Neural crest cell (in vitro differentiated cells): ENCODE measurements around the gene UBE2Q2. TPM values are rescaled to one million over a fixed set of nuclear protein-coding genes. Genes with fewer than 3 reads are reported as not detected.
"Not testable (repeated sequence)": the region's sequence is repeated elsewhere in the genome, so short reads cannot be mapped to it uniquely, and the experiment has no call there.

Source experiments
- DNase-seq: peaks from one replicate; pipeline ENCODE4 v3.0.0; 2021; ENCODE audit warnings: low read depth, mixed read lengths, low spot score
- H3K27ac Mint-ChIP-seq: one replicate; pipeline ENCODE4 v1.8.0; 2021; ENCODE audit warnings: mild to moderate bottlenecking, mixed read lengths; ENCODE audit not compliant: unreplicated experiment
- H3K27me3 Mint-ChIP-seq: 2 replicates; pipeline ENCODE4 v1.8.0; 2021; ENCODE audit warnings: low read depth, mild to moderate bottlenecking, mixed read lengths
- H3K36me3 Mint-ChIP-seq: 2 replicates; pipeline ENCODE4 v1.8.0; 2021; ENCODE audit warnings: low read depth, mild to moderate bottlenecking, mixed read lengths
- H3K4me1 Mint-ChIP-seq: 2 replicates; pipeline ENCODE4 v1.8.0; 2021; ENCODE audit warnings: mixed read lengths
- H3K4me3 Mint-ChIP-seq: one replicate; pipeline ENCODE4 v1.8.0; 2021; ENCODE audit warnings: mild to moderate bottlenecking, mixed read lengths
- H3K9me3 Mint-ChIP-seq: 2 replicates; pipeline ENCODE4 v1.8.0; 2021; ENCODE audit warnings: mixed read lengths
- CTCF ChIP-seq: fragments of 200-600 bp; sonication (generic); conservative IDR thresholded peaks from 2 replicates; pipeline ENCODE4 v1.5.0; 2021; ENCODE audit warnings: antibody characterized with exemption, mild to moderate bottlenecking
- total RNA-seq: library from RNA; stranded (reverse); gene quantifications from 2 replicates; pipeline ENCODE4 v1.2.1, GENCODE V29; 2021

The UBE2Q2 gene
- total RNA-seq, 1 donor from 2014 or later, result 28.7 TPM

GRCh38 chr15:75903331-75904239 is 60.3 kb downstream of the UBE2Q2 start, which contains the start of gene FBXO22:
Gene FBXO22, plus strand, starts transcription at chr15:75903878. Its CDS starts 86 bp downstream, at chr15:75903964.
- peaks cover 5% of the 10 kb centered on the region for H3K36me3 Mint-ChIP-seq

GRCh38 chr15:75905231-75905630 is 62.0 kb downstream of the UBE2Q2 start:
- no peak for DNase-seq
- H3K27ac Mint-ChIP-seq, result peak overlapping the region; percentile 13
- H3K4me1 Mint-ChIP-seq, result peaks cover 37% of the 10 kb centered on the region
- H3K4me3 Mint-ChIP-seq, result peak overlapping the region; percentile 100
- TF ChIP-seq CTCF, result no peak
- H3K27me3 Mint-ChIP-seq, result no peaks in the 10 kb centered on the region
- peaks cover 19% of the 10 kb centered on the region for H3K36me3 Mint-ChIP-seq
- peaks cover 4% of the 10 kb centered on the region for H3K9me3 Mint-ChIP-seq

More at GRCh38 chr15:75903331-75904239, 60.3 kb downstream of the UBE2Q2 start, which contains the start of gene FBXO22:
- peaks cover 37% of the 10 kb centered on the region for H3K4me1 Mint-ChIP-seq
- H3K4me3 Mint-ChIP-seq, result peak within 1 kb of the TSS; percentile 100
- peak within 1 kb of the TSS; percentile 100 for H3K27ac Mint-ChIP-seq
- TF ChIP-seq CTCF, result no peak
- H3K27me3 Mint-ChIP-seq, result no peaks in the 10 kb centered on the region
- DNase-seq, result peak; percentile 87
- no peaks in the 10 kb centered on the region for H3K9me3 Mint-ChIP-seq

- Mint-ChIP-seq H3K4me3 (peak overlapping the region; percentile 19), H3K36me3 (peaks cover 52% of the 10 kb centered on the region), H3K9me3 (peaks cover 23% of the 10 kb centered on the region)
- DNase-seq, H3K4me1 Mint-ChIP-seq, H3K27ac Mint-ChIP-seq, H3K27me3 Mint-ChIP-seq: not testable (repeated sequence)
These were observed 67.1 kb downstream of the UBE2Q2 start for GRCh38 chr15:75910355-75910754.

DNA sequence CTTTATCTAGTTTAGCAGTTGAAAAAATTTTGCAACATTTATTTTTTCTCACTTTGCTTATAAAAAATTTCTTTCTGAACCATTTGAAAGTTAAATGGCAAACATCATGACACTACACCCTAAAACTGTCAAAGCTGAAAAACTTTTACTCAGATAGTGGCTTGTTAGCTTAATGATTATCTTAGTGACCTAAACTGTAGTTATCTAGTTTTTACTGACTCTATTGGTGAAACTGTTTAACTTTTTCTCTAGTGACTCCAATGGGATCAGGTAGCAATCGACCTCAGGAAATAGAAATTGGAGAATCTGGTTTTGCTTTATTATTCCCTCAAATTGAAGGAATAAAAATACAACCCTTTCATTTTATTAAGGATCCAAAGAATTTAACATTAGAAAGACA is 73.7 kb downstream of the UBE2Q2 start:
- H3K9me3 Mint-ChIP-seq, result peaks cover 6% of the 10 kb centered on the region
- no peak for TF ChIP-seq CTCF
- H3K36me3 Mint-ChIP-seq, result peaks cover 26% of the 10 kb centered on the region
- DNase-seq, result no peak
- no peak overlapping the region for H3K4me3 Mint-ChIP-seq
- H3K4me1 Mint-ChIP-seq, result no peaks in the 10 kb centered on the region
- H3K27ac Mint-ChIP-seq, result no peak overlapping the region
- no peaks in the 10 kb centered on the region for H3K27me3 Mint-ChIP-seq

- H3K27ac Mint-ChIP-seq, result no peak overlapping the region
- no peak overlapping the region for H3K4me3 Mint-ChIP-seq
- H3K4me1 Mint-ChIP-seq, result no peaks in the 10 kb centered on the region
These were observed 74.9 kb downstream of the UBE2Q2 start for GRCh38 chr15:75918135-75918534.

More at GRCh38 chr15:75918135-75918534, 74.9 kb downstream of the UBE2Q2 start:
- Mint-ChIP-seq H3K36me3 (peaks cover 15% of the 10 kb centered on the region), H3K27me3 (no peaks in the 10 kb centered on the region), H3K9me3 (no peaks in the 10 kb centered on the region)
- no peak for DNase-seq
- no peak for TF ChIP-seq CTCF
